Stimulated activated CD8-positive, alpha-beta memory T cell treated with anti-CD3 and anti-CD28 coated beads, Interleukin-7, amount 100 ng/mL, for 4 hours (primary cell): ENCODE measurements around the gene CCDC170.

Source experiments
- DNase-seq, 2 donors: peaks; one replicate each; pipeline ENCODE4 v3.0.0-alpha.2; 2020; ENCODE audit warnings: low read depth in 2 of 2

Gene CCDC170

GRCh38 chr6:151546941-151547659 lies 53.3 kb downstream of the CCDC170 start:
- no peak for DNase-seq

DNA sequence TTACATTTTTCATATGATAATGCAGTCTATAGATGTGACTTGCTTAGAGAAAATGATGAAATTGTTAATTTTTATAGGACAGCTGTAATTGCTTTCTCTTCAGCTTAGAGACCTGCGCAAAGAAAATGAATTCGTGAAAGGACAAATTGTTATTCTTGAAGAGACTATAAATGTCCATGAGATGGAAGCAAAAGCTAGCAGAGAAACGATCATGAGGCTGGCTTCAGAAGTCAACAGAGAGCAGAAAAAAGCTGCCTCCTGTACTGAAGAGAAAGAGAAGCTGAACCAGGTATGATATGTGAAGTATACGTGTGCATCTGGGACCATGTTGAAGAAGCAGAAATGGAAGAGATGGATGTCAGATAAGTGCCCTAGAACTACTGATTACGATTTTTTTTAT lies 54.4 kb downstream of the CCDC170 start:
- no peak for DNase-seq

DNA sequence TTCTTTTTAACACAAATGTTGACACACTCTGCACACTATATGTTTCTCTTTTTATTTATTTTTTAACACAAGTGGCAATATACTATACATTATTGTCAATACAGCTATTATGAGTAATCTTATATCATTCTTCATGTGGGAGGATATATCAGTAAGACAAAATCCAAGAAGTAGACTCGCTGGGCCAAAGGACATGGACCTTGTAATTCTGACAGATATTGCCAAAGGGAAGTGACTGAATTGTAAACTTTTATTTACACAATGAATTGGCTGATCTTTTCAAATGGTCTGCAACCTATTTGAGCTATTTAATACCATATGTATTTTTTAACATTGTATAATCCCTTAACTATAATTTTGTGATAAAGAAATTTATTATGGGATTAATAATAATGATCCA lies 56.0 kb downstream of the CCDC170 start:
- DNase-seq: no peak

- DNase-seq: no peak
These were observed 56.8 kb downstream of the CCDC170 start for GRCh38 chr6:151550618-151551017.

DNA sequence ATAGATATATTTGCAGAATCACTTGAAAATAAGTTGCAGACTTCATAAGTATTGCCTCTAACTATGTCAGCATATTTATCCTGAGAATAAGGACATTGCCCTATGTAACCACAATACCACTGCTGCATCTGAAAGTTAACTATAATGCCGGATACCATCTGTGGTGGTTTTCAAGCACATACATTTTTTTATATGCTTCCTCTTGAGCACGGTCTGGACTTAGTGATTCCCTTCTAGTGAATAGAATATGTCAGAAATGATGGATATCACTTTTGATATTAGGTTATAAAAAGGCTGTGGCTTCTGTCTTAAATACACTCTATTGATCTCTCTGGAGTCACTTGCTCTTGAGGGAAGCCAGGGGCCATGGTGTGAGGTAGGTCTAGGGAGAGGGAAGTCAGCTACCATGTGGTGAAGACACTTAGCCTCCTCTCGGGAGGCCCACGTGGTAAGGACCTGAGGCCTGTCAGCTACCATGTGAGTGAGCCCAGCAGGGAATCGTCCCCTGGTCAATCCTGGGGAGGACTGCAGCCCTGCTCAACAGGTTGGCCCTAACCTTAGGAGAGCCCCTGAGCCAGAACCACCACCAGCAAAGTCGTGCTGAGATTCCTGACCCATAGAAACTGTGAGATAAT lies 57.5 kb downstream of the CCDC170 start:
- no peak for DNase-seq

- DNase-seq: no peak
These were observed 59.8 kb downstream of the CCDC170 start for GRCh38 chr6:151553416-151554165.

DNA sequence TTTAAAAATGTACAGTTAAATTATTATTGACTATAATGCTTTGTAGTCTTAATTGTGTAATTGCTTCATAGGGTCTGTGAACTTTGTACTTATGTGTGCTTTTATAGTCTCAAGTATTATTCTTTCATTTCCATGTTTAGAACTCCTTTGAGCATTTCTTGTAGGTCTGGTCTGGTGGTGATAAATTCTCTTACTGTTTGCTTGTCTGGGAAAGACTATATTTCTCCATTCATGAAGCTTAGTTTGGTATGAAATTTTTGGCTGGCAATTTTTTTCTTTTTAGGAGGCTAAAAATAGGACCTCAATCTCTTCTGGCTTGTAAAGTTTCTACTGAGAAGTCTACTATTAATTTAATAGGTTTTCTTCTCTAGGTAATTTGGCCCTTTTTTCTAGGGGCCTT lies 67.4 kb downstream of the CCDC170 start:
- DNase-seq: no peak

DNA sequence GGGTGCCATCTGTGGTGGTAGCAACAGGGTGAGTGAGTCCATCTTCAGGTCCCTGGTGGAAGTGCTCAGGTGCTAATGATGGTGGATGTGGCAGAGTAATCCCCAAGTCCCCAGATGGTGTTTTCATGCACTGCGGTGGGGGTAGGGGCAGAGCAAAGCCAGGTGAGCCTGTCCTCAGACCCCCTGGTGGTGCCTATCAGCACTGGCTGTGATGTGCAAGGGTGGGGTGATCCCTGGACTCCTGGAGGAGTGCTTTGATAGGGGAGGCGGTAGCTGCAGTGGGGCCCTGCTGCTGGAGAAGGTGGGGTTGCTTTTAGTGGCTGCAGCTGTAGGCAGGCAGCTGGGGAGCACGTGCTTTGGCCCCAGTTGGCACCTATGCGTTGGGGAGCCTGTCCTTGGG lies 70.8 kb downstream of the CCDC170 start:
- DNase-seq: no peak

DNA sequence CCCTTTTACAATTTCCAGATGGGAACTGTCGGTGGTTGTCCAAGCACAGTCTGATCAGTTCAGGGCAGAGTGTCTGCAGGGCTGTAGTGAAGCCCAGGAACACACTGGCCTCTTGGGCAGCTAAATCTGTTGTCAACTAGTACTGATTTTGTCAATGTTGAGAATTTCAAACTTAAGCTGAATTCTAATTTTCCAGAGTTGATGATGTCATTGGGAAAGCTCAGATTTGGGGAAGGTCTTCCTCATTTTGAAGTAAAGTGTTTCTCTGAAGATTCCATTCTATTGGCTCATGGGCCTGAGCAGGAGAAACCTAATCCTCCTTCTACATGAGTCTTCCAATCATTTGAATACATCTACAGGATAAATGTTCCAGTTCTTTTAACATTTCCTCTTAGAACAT lies 72.1 kb downstream of the CCDC170 start:
- DNase-seq: no peak

DNA sequence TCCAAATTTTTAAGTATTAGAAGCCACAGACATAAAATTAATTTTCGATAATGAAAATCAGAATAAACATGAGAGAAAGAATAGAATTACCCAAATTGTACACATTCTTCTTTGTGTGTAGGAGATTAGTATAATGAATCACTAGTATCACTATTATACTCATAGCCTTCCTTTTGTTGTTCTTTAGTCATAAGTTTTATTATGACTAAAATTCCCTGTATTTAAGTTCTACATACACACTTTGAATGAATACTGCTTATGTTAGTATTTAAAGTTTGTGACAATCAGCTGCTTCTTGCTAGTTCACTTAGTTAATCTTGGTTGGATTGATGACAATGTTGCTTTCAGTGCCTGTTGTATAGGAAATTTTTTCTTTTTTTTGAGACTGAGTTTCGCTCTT lies 72.7 kb downstream of the CCDC170 start:
- no peak for DNase-seq

GRCh38 chr6:151576633-151577032 lies 82.8 kb downstream of the CCDC170 start:
- DNase-seq: no peak

DNA sequence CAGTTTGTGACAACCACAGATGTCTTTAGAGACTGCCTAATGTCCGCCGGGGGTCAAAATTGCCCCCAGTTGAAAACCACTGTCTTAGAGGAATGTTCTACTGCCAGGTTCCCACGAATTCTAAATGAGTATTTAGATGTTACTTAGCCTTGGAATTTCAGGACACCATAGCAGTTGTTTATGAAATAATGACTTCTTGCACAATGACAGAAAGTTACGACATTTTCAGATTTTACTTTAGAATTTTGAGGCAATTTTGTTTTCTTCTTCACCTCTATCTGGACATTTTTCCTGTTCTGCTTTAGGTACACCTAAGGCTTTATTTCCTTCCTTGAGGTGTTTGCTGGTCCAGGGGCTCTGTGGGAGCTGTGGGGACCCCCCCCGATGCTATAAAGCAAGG lies 83.4 kb downstream of the CCDC170 start:
- DNase-seq: no peak

DNA sequence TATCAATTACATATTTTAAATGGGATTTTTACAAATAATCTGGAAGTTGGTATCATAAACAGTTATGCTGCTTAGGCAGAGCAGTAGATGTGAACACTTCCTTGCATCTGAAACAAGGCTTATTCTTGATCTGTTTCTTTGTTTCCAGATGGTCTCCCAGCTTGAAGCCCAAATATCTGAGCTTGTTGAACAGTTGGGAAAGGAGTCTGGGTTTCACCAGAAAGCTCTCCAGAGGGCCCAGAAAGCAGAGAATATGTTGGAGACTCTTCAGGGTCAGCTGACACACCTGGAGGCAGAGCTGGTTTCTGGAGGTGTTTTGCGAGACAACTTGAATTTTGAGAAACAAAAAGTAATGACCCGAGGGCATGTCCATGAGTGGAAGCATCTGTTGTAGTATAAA lies 91.9 kb downstream of the CCDC170 start:
- no peak for DNase-seq

- no peak for DNase-seq
These were observed 95.8 kb downstream of the CCDC170 start for GRCh38 chr6:151589667-151590066.

DNA sequence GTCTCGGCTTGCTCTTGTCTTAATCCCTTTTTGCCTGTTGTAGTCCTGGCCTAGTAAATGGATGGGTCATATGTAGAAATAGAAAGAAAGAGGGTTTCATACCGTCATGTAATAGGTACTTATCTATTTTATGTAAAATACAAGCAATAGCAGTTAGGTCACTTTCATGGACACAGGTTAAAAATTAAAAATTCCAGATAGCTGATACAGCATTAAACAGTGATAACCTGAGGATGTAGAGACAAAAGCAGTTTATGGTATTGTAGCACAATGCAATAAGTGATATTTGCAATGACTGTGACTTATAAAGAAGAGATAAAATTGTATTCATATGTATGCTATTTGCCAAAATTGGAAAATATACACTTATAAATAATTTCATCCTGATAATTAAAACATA lies 96.9 kb downstream of the CCDC170 start:
- no peak for DNase-seq

GRCh38 chr6:151592449-151593159 lies 98.8 kb downstream of the CCDC170 start:
- no peak for DNase-seq

DNA sequence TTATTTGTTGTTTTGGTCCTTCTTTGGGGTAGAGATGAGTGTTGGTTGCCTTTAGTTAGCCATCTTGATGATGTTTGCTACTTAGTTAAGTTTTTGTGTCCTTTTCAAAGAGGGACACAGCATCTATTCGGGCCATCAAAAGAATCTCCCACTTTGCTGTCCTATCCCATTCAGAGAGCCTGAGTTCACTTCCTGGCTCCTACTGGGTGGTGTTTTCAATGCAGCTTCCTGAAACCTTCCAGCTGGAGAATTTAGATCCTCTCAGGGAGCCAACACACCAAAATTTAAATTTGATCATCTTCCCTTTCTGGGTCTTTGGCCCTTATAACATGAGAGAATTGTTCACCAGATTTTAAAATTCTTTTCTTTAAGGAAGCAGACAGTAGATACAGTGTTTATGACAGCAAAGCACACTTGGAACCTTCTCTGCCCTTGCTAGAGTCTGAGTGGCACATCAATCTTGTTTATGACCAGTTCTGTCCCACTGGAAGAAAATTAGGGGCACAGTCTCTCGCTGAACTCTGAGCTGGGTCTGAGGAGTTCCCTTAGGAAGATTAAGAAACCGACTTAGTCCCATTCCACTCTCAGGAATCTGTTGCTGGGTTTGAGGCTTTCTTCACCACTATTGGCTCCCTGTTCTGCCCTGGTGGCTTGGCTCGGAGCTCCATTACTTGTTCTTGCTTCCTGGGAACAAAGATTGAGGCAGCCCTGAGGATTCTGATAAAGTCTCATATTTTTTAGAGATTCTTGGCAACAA lies 115.5 kb downstream of the CCDC170 start:
- DNase-seq: no peak

DNA sequence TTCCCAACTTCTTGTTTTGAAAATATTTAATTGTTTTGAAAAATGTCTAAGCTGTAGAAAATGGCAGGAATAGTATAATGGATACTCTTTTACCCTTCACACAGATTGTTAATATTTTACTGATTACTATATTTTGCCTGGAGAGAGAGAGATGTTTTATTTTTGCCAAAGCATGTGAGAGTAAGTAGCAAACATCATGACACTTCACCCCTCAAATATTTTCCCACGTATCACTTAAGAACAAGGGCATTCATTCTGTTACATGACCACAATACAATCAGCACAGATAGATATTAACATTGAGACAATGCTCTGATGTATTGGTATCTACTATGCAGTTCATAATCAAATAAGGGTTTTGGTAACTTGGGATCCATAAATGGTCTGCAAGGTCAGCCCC lies 116.5 kb downstream of the CCDC170 start:
- no peak for DNase-seq

DNA sequence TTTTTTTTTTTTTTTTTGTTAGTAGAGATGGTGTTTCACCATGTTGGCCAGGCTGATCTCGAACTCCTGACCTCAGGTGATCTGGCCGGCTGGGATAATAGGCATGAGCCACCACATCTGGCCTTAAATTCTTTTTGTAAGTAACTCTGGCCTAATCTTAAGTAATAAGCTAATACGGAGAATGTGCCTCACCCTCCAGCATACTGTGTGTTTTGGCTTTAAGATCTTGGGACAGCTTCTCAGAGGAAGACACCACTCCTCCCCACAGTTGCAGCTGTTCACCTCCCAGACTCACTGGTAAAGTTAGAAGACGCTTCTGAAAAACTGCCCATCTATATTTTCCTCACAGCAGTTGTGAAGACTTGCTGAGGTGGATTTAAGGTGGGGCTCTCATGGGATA lies 120.8 kb downstream of the CCDC170 start:
- no peak for DNase-seq

DNA sequence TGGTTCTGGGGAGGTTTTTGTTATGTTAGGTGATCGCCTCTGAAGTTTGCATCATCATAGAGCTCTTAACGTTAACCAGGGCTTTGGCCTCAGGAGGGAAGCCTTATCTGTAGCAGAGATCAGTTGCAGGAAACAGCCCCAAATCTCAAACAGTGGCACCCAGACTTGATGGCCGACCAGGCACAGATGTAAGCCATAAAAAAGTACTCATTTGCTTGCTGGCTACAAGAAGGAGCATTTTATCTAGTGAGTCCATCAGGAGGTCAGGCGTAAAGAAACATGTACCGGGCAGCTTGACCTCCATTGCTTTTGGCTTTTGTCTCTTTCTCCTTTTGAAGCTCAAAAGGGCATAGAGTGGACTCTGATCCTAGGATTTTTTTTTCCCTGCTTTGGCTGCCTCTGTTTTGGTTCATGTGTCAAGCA lies 122.3 kb downstream of the CCDC170 start:
- DNase-seq: no peak

GRCh38 chr6:151616600-151616999 lies 122.8 kb downstream of the CCDC170 start:
- DNase-seq: no peak

DNA sequence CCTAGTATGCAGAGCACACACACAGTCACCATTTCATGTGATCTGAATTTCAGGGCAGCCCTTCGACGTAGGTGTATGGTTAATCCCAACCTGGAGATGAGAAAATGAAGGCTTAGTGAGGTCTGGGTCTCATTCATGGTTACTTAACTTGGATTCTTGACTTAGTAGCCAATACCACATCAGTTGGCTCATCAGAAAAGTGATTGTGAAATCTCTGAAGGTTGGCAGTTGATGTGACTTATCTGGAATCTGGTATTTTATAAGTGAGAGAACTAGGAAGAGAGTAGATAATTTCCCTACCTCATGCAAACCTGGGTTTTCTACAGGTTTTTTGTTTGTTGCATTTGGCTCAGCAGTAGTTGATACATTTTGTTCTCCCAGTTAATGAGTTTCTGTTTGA lies 123.7 kb downstream of the CCDC170 start:
- DNase-seq: no peak
